ENCODE results near the gene CLDN6. TPM values are rescaled to one million over a fixed set of nuclear protein-coding genes. Genes with fewer than 3 reads are reported as not detected.

The CLDN6 gene
- total RNA-seq, 1 experiment from 2014 or later = not detected

DNA sequence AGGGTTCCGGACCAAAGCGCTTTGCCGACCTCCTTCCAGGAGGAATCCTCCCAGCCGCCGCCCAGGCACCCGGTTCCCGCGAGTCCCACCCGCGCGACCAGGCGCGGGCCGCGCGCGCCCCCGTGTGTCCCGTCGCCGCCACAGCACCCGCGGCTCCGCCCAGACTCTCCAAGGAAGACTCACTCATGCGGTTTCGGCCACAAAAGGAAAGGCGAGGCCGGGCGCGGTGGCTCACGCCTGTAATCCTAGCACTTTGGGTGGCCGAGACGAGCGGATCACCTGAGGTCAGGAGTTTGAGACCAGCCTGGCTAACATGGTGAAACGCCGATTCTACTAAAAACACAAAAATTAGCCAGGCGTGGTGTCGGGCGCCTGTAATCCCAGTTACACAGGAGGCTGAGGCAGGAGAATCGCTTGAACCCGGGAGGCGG, 34.3 kb downstream of the CLDN6 start:
- DNase-seq = peak; percentile 80 to 83
- no peak overlapping the region for H3K4me3 ChIP-seq
- peak overlapping the region; percentile 30; the same call in 1 of the 2 replicates for H3K27ac ChIP-seq

DNA sequence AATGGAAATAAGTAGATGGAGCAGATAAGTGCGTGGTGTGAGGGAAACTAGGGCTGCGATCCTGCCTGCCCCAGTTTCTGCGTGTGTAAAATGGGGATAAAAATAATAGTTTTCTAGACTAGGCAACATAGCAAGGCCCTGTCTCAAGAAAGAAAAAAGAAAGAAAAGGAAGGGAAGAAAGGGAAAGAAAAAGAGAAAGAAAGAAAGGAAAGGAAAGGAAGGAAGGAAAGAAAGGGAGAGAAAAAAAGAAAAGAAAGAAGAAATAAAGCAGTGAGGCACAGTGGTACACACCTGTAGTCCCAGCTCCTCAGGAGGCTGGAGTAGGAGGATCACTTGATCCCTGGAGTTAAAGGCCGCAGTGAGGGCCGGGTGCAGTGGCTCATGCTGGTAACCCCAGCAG, 35.6 kb downstream of the CLDN6 start:
- Histone ChIP-seq H3K27me3 (no peaks in the 10 kb centered on the region), H3K27ac (no peak overlapping the region), H3K9me3 (replicated peaks) (no peaks in the 10 kb centered on the region), H3K4me1 (peaks cover 48% of the 10 kb centered on the region), H3K4me3 (no peak overlapping the region), H3K36me3 (peaks cover 3% of the 10 kb centered on the region; the same call in 1 of the 2 replicates)
- DNase-seq = no peak

More for the DNA sequence above, 34.3 kb downstream of the CLDN6 start:
- Histone ChIP-seq H3K36me3 (no peaks in the 10 kb centered on the region), H3K27me3 (no peaks in the 10 kb centered on the region), H3K9me3 (replicated peaks) (no peaks in the 10 kb centered on the region), H3K4me1 (peaks cover 59% of the 10 kb centered on the region)

DNA sequence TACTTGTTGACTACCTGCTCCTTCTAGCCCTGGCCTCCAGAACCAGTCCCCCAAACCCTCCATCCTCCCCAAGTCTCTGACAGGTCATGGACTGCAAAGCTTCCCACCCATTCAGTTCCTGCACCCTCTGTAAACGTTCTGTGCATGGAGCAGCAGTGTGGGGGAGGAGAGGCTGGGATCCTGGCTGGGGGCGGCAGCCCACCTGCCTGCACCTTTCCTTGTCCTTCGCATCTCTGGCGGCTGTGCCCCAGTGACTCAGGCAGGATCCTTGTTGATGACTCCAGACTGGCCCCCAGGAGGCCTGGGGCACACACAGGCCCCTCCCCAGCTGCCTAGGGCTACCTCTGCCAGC, 36.1 kb downstream of the CLDN6 start:
- Histone ChIP-seq H3K27me3 (no peaks in the 10 kb centered on the region), H3K36me3 (peaks cover 7% of the 10 kb centered on the region; the same call in 1 of the 2 replicates), H3K27ac (peak overlapping the region; percentile 80; the same call in 1 of the 2 replicates), H3K9me3 (replicated peaks) (no peaks in the 10 kb centered on the region), H3K4me1 (peaks cover 42% of the 10 kb centered on the region), H3K4me3 (peak overlapping the region; percentile 90; the same call in 1 of the 2 replicates)
- no peak for DNase-seq

DNA sequence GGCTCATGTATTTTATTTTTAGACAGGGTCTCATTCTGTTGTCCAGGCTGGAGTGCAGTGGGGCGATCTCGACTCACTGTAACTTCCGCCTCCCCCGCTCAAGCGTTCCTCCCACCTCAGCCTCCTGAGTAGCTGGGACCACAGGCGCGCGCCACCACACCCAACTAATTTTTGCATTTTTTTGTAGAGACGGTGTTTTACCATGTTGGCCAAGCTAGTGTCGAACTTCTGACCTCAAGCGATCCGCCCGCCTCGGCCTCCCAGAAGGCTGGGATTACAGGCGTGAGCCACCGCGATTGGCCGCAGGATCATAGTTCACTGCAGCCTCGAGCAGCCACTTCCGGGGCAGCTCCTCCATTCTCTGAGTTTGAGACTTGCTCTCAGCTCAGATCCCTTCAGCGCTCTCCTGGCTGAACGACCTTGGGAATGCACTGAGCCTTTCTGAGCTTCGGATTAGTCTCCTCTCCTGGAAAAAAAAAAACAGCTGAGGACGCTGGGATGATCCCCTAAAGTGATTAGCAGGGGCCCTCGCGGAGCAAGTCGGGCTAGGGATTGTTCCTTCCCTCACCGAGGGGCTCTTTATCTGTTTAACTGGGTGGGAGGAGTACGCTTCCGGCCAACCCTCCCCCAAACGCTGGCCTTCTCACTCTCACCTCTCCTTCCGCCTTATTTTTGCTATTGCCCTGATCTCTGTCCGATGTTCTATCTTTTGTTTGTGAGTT, 36.6 kb downstream of the CLDN6 start:
- H3K36me3 ChIP-seq = peaks cover 10% of the 10 kb centered on the region; the same call in 1 of the 2 replicates
- H3K27ac ChIP-seq = peak overlapping the region; percentile 80
- H3K4me3 ChIP-seq = peak overlapping the region; percentile 90
- peaks cover 37% of the 10 kb centered on the region for H3K4me1 ChIP-seq
- no peaks in the 10 kb centered on the region for H3K9me3 ChIP-seq (replicated peaks)
- DNase-seq = peak; percentile 60 to 74
- H3K27me3 ChIP-seq = no peaks in the 10 kb centered on the region

DNA sequence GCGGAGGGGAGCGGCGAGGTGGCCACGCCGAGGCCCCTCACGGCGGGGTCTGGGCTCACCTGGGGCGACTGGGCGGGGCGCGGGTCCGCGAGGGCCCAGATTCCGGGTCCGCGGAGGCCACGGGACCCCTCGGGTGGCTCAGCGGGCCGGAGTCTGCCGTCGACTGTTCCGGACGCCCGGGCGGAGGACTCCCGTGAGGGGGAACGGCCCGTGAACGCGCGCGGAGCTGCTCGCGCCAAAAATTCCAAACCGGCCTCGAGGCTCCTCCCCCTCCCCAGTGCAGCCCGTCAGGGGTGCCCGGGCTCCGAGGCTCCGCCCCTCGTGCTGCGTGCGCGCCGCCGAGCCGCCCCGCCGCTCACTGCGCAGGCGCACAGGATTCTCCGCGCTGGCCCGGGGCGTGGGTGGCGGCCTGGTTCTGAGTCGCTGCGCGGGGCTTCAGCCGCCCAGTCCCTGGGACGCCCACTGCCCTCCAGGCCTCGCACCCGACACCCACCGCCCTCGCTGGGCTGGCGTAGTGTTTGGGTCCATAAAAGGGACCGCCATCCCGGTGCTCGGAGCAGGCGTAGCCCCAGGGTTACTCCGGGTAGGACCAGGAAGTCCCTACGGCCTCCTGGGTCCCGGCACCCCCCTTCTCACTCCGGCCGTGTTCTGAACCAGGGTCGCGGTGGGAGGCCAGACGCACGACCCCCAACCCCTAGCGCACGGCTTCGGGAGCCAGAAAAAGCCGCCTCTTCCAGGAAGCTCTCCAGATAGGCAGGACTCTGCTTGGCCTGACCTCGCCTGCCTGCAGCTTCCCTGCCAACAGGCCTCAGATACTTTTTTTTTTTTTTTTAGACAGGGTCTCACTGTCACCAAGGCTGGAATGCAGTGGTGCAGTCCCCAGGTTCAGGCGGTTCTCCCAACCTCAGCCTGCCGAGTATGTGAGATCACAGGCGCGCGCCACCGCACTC, 37.5 kb downstream of the CLDN6 start, which contains the start of gene PKMYT1:
Gene PKMYT1, minus strand, starts transcription at position 220 of the 950 bp plus-strand sequence. CDS start 789 bp downstream, outside the sequence.
- peaks cover 15% of the 10 kb centered on the region for H3K36me3 ChIP-seq
- no peaks in the 10 kb centered on the region for H3K9me3 ChIP-seq (replicated peaks)
- H3K27me3 ChIP-seq = no peaks in the 10 kb centered on the region
- peaks cover 29% of the 10 kb centered on the region for H3K4me1 ChIP-seq
- peak within 1 kb of the TSS; percentile 90 for H3K4me3 ChIP-seq
- DNase-seq = peak; percentile 91
- peak within 1 kb of the TSS; percentile 80 for H3K27ac ChIP-seq

DNA sequence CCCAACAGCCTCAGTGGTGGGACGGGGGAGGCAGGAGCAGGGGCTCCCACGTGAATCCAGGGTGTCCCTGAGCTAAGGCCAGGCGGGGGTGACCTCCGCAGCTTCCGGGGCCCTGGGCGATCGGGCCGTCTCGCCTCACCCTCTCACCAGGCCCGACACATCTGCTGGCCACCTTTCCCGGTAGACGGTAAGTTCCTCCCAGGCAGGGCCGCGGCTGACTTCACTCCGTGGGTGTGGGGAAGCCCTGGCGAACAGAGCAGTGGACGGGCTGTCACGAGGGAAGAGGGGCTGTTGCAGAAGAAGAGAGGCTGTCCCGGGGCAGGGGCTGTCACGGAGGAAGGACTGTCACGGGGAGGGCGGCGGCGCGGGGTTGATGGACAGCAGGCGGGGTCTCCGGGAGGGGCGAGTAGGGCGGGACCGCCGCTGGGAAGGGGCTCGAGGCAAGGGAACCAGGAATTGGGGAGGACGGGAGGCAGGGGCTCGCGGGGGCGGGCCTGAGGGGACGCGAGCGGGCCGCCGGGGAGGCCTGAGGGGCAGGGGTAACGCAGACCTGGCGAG, 38.2 kb downstream of the CLDN6 start:
- H3K36me3 ChIP-seq = peaks cover 21% of the 10 kb centered on the region
- DNase-seq = peak in 1 of 2 experiments; percentile 45
- peak overlapping the region; percentile 90 for H3K4me3 ChIP-seq
- peak overlapping the region; percentile 80 for H3K27ac ChIP-seq
- H3K4me1 ChIP-seq = peaks cover 22% of the 10 kb centered on the region
- no peaks in the 10 kb centered on the region for H3K27me3 ChIP-seq
- no peaks in the 10 kb centered on the region for H3K9me3 ChIP-seq (replicated peaks)

DNA sequence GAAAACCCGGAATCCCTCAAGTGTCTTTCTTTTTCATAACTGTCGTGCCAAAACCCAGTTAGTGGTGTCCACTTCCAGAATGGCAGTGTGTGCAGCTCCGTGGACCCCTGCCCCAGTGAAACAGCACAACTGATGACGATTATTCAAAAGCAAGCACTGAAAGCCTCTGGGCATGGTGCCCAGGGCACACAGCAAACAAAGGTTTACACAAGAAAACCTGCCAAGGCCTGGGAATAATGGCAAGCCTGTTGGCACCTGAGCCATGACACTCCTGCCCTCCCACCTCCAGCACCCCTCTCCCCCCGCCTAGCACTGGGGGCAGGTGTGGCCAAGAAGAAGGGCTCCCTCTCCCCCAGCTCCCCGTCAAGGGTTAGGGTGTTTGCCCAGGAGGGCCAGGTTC, 40.5 kb downstream of the CLDN6 start:
- H3K4me1 ChIP-seq = peaks cover 10% of the 10 kb centered on the region
- no peaks in the 10 kb centered on the region for H3K27me3 ChIP-seq
- H3K36me3 ChIP-seq = peaks cover 28% of the 10 kb centered on the region
- no peaks in the 10 kb centered on the region for H3K9me3 ChIP-seq (replicated peaks)
- no peak overlapping the region for H3K4me3 ChIP-seq
- H3K27ac ChIP-seq = no peak overlapping the region
- no peak for DNase-seq

DNA sequence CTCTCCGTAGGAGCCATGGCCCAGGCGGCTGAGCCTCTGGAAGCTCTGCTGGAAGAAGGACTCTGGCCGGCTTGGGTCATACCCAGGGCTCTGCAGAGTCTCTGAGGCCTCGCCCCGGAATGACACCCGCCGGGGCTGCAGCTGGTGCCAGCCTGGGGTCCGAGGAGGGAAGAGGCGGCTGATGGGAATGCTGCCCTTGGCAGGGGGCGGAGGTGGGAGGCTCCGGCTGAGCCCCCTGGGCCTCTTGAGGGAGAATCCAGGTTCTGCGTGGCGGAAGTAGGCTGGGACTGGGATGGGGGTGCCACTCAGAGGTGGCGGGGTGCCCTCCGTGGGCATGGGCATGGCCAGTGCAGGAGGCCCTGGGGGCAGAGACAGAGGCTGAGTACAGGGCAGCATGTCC, 41.3 kb downstream of the CLDN6 start:
- Histone ChIP-seq H3K4me1 (peaks cover 6% of the 10 kb centered on the region), H3K36me3 (peaks cover 30% of the 10 kb centered on the region), H3K27ac (no peak overlapping the region), H3K9me3 (replicated peaks) (no peaks in the 10 kb centered on the region), H3K4me3 (no peak overlapping the region), H3K27me3 (no peaks in the 10 kb centered on the region)
- no peak for DNase-seq

DNA sequence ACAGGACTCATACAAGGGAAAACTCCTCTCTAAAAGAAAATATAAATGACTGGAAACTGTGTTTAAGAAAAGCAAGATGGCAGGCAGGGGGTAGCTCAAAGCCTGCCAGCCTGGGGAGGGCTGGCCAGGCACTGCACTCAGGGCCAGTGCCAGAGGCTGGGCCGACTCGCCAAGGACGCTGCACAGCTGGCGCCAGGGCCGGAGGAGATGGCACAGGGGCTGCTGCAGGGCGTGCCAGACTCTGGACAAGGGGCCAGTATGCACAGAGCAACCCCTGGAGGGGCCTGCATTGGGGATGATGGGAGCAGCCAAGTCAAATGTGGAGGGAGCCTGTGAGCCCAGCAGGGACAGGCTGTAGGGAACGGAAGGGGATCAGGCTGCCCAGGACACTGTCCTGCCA, 41.8 kb downstream of the CLDN6 start:
- DNase-seq = no peak
- Histone ChIP-seq H3K4me1 (peaks cover 3% of the 10 kb centered on the region), H3K27ac (no peak overlapping the region), H3K9me3 (replicated peaks) (no peaks in the 10 kb centered on the region), H3K27me3 (no peaks in the 10 kb centered on the region), H3K4me3 (no peak overlapping the region), H3K36me3 (peaks cover 30% of the 10 kb centered on the region)

DNA sequence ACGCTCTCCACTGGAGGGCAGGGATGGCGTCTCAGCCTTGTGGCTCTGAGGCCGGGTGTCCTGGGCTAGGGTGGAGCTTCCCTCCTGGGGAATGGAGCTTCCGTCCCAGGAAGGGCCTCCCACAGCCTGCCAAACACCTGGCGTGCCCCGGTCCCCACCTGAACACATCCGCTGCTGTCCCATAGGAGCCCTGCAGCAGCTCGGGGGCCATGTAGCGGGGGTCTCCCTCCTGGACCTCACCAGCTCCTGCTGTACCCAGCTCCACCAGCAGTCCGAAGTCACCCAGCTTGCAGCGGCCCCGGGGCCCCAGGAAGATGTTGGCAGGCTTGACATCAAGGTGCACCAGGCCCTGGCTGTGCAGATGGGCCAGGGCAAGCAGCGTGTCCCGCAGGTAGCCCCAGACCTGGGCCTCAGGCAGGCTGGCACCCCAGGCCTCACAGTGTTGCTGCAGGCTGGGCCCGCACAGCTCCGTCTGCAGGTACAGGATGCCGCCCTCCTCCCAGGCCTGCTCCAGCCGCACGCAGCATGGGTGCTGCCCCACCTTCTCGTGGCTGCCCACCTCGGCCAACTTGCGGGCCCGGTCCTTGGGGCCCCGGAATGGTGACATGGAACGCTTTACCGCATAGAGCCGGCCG, 42.7 kb downstream of the CLDN6 start:
- H3K27me3 ChIP-seq = no peaks in the 10 kb centered on the region
- no peak overlapping the region for H3K4me3 ChIP-seq
- no peaks in the 10 kb centered on the region for H3K9me3 ChIP-seq (replicated peaks)
- peaks cover 6% of the 10 kb centered on the region; the same call in 1 of the 2 replicates for H3K4me1 ChIP-seq
- H3K27ac ChIP-seq = no peak overlapping the region
- peaks cover 30% of the 10 kb centered on the region for H3K36me3 ChIP-seq
- DNase-seq = no peak

DNA sequence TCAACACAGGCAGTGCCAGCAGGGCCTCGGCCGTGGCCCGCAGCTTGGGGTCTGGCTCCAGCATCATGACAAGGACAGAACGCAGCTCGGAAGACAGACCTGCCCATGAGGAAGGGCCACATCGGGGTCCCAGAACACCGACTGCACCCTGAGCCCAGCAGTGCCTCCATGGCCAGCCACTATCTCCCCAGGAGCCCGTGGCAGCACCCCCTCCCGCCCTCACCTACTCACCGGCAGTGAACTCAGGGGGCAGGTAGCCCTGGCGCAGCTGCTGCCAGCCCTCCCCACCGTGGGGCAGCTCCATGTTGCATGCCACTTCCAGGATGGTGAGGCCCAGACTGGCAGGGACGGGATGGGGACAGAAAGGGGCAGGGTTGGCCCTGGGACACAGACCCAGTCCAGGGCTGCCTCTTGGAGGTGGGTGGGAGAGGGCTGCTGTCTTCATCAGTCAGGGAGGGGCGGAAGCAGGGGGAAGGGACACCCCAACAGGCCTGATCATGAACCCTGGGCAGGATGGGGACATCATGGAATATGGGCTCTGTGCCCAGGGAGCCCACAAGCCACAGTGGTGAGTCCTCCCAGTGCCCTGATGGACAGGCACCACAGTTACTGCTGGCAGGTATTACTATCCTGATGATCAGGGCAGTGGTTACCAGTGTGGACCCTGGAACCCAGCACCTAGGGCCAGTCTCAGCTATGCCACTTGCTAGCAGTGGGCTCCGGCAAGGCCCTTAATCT, 43.5 kb downstream of the CLDN6 start:
- Histone ChIP-seq H3K4me1 (peaks cover 6% of the 10 kb centered on the region; the same call in 1 of the 2 replicates), H3K27ac (no peak overlapping the region), H3K9me3 (replicated peaks) (no peaks in the 10 kb centered on the region), H3K27me3 (no peaks in the 10 kb centered on the region), H3K36me3 (peaks cover 30% of the 10 kb centered on the region), H3K4me3 (no peak overlapping the region)
- no peak for DNase-seq

DNA sequence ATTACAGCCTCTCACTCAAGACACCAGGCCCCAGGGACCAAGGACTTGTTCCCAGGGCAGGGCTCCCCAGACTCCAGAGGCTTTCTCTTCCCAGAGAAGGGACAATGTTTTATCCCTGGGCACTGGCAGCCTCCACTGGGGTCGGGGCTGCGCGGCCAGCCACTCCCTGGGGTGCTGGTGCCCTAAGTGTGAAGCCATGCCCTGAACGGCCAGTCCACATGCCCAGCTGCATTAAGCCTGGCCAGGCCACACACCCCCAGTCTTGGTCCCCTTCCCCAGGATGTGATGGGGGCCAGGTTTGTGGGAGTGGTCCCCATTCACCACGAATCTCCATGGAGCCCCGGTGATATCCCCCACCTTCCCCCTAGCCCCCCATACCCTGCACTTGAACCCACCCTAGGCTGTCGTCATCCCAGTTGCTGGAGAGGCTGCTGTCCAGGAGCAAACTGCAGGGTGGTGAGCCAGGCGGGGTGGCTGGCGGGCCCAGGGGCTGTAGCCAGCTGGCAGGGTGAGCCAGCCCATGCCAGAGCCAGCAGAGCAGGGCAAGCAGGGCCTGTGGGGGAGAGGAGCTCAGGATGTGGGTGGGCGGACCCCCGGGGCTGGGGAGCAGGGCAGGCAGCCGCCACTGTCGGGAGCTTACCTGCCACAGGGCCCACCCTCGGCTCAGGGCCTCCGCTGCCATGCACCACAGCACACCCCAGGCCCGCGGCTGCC, 44.2 kb downstream of the CLDN6 start:
- H3K4me3 ChIP-seq = no peak overlapping the region
- H3K9me3 ChIP-seq (replicated peaks) = no peaks in the 10 kb centered on the region
- no peak overlapping the region for H3K27ac ChIP-seq
- H3K27me3 ChIP-seq = no peaks in the 10 kb centered on the region
- H3K36me3 ChIP-seq = peaks cover 30% of the 10 kb centered on the region
- H3K4me1 ChIP-seq = peaks cover 6% of the 10 kb centered on the region; the same call in 1 of the 2 replicates
- no peak for DNase-seq

DNA sequence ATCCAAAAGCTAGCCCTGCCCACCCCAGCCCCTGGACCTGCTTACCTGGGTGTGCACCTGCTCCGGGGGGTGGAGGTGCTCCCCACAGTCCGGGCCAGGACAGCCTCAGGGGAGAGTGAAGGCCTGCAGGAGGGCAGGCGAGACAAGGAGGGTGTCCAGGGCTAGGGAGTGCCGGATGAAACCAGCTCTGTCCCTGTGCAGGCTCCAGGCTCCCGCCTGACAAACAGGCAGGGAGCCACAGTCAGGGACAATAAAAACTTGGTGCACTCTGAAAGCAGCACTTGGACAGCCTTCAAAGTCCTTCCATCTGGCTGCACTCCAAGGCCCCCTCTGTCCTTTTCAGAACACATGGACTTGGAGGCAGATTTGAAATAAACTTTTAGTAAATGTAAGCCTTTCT, 44.9 kb downstream of the CLDN6 start:
- Histone ChIP-seq H3K36me3 (peaks cover 28% of the 10 kb centered on the region), H3K4me1 (peaks cover 6% of the 10 kb centered on the region; the same call in 1 of the 2 replicates), H3K4me3 (no peak overlapping the region), H3K27ac (no peak overlapping the region), H3K9me3 (replicated peaks) (no peaks in the 10 kb centered on the region), H3K27me3 (no peaks in the 10 kb centered on the region)
- no peak for DNase-seq

Measured in SJCRH30 (cell line).